ENCODE results near the gene PDE1A.

GRCh38 chr2:182248898-182249297, 177.9 kb downstream of the PDE1A start:
- TF ChIP-seq ZNF274 (IDR thresholded peaks at IDR 0.05; ENCODE audit: low read depth, low read length) = no peak
- TF ChIP-seq YY1 (IDR thresholded peaks at IDR 0.05; ENCODE audit: insufficient read depth, insufficient read length) = no peak
